ENCODE data around the gene MTMR2.

GRCh38 chr11:95794086-95794485 is 129.8 kb downstream of the MTMR2 start:
- TF ChIP-seq TAF1 (IDR thresholded peaks at IDR 0.05; ENCODE audit: low read depth, low read length) (no peak), POLR2AphosphoS5 (IDR thresholded peaks at IDR 0.05; ENCODE audit: low read depth, low read length) (no peak)
